Gastroesophageal sphincter (tissue), 3 donors: ENCODE results near the gene EME2.

ENCODE experiments used
- CTCF ChIP-seq, 4 experiments: fragments of 200-600 bp in 2 of 4; fragments of 450-650 bp in 2 of 4; sonication (generic) in 1 of 4; IDR thresholded peaks; one replicate each; pipeline ENCODE4 v1.5.1; 2017 to 2019; ENCODE audit warnings: antibody characterized with exemption in 4 of 4, mild to moderate bottlenecking in 2 of 4, moderate library complexity in 2 of 4
- POLR2A ChIP-seq, 2 donors: fragments of 450-650 bp; IDR thresholded peaks; one replicate each; pipeline ENCODE4 v1.6.1; 2017; ENCODE audit warnings: antibody characterized with exemption in 2 of 2, mild to moderate bottlenecking in 2 of 2, moderate library complexity in 1 of 2

- TF ChIP-seq POLR2A (IDR thresholded peaks at IDR 0.05) (no peak), CTCF (IDR thresholded peaks at IDR 0.05) (no peak)
Observed at GRCh38 chr16:1817716-1818115, 45.1 kb downstream of the EME2 start.
